HG03103 (cell line): ENCODE measurements around the gene IQGAP2.
"Not testable (repeated sequence)": the region's sequence is repeated elsewhere in the genome, so short reads cannot be mapped to it uniquely, and the experiment has no call there.

Experiments
- ATAC-seq: cut with Tn5 transposase; IDR thresholded peaks from one replicate; pipeline ENCODE4 v1.9.1; 2021; ENCODE audit warnings: low read depth; ENCODE audit not compliant: unreplicated experiment

Gene IQGAP2

GRCh38 chr5:76497065-76497460, 94.0 kb downstream of the IQGAP2 start:
- no peak for ATAC-seq

- no peak for ATAC-seq
These were observed 95.1 kb downstream of the IQGAP2 start for GRCh38 chr5:76497986-76498717.

- no peak for ATAC-seq
These were observed 96.5 kb downstream of the IQGAP2 start for GRCh38 chr5:76499507-76500161.

GRCh38 chr5:76500633-76501393, 97.7 kb downstream of the IQGAP2 start:
- ATAC-seq = no peak

DNA sequence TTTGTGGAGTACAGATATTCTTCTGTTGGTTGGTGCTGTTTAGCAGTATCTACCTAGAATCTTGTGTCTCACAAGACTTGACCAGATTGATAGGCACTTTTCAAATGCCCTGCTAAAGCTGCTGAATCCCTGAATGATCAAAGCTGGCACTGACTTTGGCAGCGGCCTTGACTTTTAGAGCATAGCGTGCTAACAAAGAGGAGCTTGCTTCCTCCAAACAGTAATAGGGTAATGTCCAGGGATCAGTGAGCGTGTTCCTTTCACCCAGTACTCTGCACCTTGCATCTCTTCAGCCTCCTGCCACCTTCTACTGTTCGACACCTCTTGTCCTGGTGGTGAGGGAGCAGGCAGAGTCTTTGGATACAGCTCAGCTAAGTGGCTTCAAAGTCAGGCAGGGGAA, 100.8 kb downstream of the IQGAP2 start:
- no peak for ATAC-seq

DNA sequence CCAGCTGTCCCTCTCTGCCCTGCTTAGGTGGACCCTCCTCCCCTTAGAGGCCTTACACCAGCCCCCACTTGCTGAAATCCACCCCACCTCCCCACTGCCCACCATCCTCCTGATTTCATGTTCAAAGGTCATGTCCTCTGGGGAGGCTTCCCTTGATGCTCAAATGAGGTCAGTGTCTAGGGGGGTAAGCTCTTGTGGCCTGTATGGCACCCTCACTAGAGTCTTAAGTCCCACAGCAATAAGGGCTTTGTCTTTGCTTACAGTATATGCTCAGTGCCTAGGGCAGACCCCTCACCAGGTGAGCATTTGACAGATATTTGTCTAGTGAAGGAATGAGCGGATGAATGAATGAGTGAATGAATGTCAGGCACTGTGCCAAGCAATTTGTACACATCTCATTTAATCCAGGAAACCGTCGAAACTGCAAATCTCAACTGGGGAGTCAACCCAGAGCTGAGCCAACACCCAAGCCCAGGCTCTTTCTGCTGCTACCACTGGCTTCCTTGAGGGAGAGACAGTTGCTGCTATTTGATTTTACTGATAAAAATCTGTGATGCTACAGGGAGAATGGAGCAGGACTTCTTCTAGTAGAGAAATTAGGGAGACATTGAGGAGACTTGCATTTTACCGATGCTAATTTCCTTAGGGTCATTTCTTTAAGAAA, 101.9 kb downstream of the IQGAP2 start:
- no peak for ATAC-seq

- ATAC-seq = no peak
These were observed 110.4 kb downstream of the IQGAP2 start for GRCh38 chr5:76513476-76513875.

DNA sequence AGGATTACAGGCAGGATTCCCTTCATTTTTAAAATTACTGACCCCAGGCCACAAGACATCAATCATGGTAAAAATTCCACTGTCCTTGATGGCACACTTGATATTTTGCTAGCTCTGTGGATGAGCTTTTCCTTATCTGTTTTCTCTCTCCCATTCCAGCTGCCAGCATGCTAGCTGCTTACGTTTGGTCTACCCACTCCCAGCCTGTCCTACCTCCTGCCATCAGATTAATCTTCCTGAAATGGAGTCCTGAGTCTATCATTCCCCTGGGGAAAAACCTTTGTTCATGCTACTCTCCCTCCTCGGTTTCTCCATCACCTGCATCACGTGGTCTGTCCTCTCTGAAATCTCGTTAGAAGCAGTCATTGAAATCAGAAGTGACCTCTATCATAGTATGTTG, 111.2 kb downstream of the IQGAP2 start:
- no peak for ATAC-seq

DNA sequence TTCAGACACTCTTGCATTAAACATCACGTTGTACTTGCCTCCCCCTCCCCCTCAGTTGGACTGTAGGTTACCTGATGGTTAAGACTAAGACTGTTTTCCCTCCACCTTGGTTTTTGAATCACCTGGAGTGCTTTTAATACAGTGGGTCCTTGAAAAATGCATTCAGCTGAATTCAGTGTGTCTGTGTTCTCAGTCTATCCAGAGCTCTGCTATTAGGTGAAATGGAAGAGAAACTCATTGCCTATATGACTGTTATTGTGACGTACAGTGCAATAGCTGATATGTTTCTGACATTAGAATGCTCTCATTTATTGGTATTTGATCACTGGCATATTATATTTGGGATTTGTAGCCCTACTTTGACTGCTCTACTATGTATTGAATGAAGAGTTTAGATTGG, 111.6 kb downstream of the IQGAP2 start:
- ATAC-seq = no peak

DNA sequence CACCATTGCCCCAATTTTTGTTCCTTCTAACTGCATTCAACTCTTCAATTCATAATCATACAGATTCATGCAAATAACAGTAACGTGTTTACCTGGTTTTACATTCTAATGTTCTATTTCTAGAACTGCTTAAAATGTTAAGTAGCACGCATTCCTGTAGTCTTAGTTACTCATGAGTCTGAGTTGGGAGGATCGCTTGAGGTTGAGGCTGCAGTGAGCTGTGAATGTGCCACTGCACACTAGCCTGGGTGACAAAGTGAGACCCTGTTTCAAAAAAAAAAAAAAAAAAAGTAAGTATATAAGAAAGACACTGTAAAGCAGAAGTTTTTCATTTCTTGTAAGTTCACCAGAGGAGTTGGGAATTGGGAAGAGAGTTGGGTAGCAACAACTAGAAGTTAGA, 114.2 kb downstream of the IQGAP2 start:
- ATAC-seq = no peak

- not testable (repeated sequence) for ATAC-seq
These were observed 115.2 kb downstream of the IQGAP2 start for GRCh38 chr5:76518246-76518645.

DNA sequence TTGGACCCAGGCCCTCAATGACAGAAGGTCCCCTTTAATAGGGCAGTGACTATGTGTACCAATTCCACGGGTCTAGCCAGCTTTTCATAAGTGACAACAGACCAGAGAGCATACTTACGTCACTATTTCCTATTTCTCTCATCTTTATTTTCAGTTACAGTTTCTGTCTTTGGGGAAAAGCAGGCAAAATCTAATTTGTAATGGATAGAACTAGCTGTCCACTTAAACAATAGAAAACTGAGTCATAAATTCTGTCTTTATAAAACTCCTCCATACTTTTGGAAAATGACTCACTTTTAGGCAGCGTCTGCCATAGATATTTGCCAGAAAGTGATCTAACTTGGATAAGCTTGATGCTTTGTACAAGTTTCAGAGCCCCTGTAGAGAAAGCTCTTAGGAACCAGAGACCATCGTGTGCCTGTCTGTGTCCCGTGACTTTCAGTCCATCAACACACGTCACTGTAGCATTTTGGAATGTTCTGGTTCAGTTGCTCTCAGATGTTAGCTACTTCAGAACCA, 118.2 kb downstream of the IQGAP2 start:
- no peak for ATAC-seq

DNA sequence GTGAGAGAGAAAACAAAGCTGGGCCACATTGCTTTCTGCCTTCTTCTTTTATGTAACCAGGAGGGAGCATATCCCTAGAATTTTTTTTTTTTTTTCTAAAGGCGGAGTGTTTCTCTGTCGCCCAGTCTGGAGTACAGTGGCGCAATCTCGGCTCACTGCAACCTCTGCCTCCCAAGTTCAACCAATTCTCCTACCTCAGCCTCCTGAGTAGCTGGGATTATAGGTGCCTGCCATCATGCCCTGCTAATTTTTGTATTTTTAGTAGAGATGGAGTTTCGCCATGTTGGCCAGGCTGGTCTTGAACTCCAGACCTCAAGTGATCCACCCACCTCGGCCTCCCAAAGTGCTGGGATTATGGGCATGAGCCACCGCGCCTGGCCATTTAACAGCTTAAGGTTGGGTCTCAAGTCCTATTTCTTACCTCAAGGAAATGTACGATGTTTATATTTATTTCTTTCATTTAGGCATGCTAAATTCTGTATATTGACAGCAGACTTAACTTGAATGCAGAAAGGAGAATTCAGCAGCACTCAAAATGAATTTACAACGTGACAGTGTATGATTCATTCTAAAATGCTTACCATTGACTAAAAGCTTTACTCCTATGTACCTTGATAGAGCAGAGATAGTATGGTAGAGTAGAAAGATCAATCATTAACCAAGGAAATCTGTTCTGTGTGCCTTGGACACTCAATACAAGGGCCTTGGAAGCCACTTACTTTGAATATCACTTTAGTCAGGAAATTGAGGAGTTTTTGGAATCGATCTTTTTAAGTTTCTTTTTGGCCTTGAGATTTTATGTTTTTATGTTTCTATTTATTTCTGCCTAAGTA, 119.2 kb downstream of the IQGAP2 start:
- ATAC-seq = no peak

- ATAC-seq = no peak
These were observed 121.2 kb downstream of the IQGAP2 start for GRCh38 chr5:76524101-76524835.

DNA sequence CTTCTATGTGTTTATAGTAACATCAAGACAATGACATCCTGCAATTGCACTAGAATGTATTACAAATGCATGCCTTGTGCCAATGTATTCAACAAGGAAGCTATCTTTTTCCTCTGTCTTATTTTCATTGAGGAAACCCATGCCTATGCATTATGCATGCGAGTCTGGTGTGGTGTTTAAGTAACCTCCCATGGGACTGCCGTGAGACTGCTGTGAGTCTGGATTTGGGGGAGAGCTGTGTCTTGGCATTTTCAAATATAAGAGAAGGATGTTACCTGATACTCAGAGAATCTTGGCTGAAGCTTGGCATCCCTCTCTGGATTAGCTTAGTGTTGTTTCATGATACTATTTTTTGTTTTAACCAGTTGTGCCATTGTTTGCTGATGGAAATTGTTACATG, 121.8 kb downstream of the IQGAP2 start:
- no peak for ATAC-seq

DNA sequence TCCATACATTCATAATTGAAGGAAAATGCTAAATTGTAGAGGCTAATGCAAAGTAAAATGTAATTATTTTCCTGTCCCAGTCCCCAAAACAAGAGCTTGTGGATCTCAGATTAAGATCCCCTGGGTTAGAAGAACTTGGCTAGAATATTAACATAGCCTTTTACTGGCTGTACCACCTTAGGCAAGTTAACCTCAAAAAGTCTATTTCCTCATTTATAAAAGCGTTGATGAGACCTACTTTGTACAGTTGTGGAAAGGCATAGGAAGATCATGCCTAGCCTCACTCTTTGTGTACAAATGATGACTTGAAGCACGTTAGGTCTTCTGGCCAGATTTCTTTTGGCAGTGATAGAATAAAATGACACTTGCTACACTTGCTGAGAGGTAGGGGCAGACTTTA, 122.9 kb downstream of the IQGAP2 start:
- ATAC-seq = no peak

DNA sequence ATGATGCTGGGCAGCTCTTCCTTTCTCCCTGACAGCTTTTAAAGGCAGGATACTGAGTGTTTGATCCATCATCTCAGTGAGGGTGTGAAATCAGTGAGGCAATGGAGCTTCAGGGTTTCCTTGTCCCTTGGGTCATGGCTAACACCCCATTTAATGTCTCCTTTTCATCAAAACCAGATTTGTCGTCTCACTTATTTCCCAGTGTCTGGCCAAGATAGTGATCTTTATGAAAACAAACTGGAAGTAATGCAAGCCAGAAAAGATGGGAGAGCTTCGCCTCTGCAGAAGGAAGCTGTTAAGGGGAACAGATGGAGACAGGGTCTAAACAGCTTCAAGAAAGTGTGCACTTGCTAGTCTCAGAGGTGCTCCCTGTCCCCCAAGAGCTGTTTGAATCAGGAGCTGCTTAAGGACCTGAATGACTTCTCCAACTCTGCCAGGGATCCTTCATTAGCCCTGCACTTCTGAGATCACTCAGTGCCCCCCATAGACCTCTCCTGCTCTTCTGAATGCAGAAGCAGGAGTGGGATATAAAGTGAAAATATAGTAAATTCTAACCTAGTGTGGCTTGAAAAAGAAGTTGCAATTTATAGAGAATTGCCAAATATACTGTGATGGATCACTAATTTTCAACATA, 124.0 kb downstream of the IQGAP2 start:
- no peak for ATAC-seq

GRCh38 chr5:76527685-76528161, 124.6 kb downstream of the IQGAP2 start:
- no peak for ATAC-seq
